HG02981 (cell line): ENCODE data around the gene SLC24A1.

Experiments used
- ATAC-seq: cut with Tn5 transposase; IDR thresholded peaks from one replicate; pipeline ENCODE4 v1.9.1; 2021; ENCODE audit warnings: mild to moderate bottlenecking, moderate library complexity; ENCODE audit not compliant: unreplicated experiment

Gene SLC24A1

GRCh38 chr15:65618560-65619109, 3.1 kb upstream of the SLC24A1 start:
- ATAC-seq = no peak

DNA sequence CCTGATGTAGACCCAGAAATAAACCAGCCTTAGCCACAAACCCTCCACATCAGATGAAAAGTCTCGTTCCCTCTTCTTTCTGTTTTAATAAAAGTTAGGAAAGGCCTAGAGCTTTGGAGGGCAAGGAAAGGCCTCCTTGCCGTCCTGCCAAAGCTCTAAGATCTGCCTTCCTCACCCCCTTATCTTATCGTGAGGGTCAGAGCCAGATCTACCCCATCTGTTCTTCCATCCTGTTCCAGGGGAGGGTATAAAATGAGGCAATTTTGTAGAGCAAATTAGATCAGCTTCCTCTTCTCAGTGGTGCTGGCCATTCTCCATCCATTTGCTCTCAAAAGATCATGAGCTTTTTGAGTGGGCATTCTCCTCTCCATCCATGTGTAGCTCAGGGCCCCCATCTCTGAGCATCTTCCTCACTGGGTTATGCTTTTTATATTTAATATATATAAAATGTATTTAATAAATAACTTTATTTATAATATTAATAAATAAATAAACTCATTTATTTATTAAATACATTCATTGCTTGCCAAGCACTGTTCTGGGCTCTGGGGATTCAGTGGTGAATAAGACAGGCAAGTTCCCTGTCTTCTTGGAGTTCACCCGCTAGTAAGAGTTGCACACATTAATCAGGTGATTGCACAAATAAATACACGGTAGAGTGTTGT, 2.0 kb upstream of the SLC24A1 start:
- no peak for ATAC-seq

GRCh38 chr15:65620833-65621232, 905 bp upstream of the SLC24A1 start:
- no peak for ATAC-seq

GRCh38 chr15:65623103-65623502, 1.4 kb downstream of the SLC24A1 start:
- ATAC-seq = no peak

DNA sequence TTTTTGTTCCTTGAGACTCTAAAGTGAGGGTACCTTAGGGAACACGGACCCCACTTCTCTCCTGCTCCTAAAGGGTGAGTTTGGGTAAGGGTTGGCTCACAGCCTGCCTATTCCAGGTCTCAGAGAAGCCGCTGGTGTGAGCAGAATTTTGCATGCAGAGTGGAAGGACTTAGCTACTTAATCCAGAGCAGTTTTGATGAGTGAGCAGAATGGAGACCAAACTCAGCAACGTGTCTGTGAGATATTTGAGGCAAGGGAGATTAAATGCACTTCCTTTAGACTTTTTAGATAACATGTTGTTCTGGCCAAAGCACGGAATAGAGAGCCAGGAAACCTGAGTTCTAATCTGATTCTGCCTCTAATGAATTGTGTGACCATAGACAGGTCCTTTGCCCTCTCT, 5.1 kb downstream of the SLC24A1 start:
- no peak for ATAC-seq

- ATAC-seq = no peak
Measured at GRCh38 chr15:65629548-65629947, 7.8 kb downstream of the SLC24A1 start.

DNA sequence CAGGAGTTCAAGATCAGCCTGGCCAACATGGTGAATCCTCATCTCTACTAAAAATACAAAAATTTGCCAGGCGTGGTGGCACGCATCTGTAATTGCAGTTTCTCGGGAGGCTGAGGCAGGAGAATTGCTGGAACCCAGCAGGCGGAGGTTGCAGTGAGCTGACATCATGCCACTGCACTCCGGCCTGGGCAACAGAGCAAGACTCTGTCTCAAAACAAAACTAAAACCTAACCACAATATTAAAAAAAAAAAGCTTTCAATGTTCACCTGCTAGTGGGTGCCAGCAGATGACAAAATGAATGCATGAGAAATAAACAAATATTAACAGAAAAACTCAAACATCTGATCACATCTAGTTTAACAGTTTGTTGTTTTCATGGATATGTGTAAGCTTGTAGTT, 9.0 kb downstream of the SLC24A1 start:
- no peak for ATAC-seq

- no peak for ATAC-seq
Measured at GRCh38 chr15:65631503-65631902, 9.8 kb downstream of the SLC24A1 start.

DNA sequence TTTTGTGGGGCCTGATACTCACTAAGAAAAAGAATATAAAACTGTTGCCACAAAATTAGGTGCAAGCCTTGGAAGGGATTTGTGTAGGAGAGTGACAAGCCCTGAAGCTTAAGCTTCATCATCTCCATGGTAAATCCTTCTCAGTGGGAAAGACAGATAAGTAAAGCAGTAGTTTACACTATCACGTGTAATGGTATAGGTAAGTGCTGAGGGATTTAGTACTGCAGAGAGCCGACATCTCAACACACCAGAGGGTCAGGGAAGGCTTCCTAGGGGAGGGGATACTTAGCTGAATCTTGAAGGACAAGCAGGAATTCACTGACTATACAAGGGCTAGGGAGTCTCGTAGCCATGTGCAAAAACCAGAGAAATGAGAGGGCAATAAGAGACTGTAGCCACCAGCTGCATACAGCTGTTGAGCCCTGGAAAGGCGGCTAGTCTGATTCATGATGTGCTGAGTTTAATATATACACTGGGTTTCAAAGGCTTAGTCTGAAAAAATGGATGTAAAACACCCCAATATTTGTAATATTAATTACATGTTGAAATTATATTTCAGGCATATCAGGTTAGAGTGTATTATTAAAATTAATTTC, 11.1 kb downstream of the SLC24A1 start:
- no peak for ATAC-seq

DNA sequence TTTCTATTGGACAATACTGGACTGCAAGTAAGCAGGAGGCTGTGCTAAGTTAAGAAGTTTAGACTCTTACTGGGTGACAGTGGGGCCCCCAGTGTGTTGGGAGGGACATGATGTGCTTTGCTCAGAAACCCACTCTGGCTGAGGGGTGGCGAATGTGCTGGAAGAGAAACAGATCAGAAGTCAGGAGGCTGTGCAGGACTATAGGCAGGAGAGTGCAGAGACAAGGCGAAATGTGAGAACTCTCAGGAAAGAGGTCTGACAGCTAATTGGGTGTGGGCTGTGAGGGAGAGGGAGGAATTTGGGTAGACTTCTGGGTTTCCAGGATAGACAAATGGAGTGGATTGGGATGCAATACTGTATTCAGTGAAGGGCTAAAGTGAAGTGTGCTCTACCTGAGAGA, 12.0 kb downstream of the SLC24A1 start:
- ATAC-seq = no peak

GRCh38 chr15:65634356-65634755, 12.6 kb downstream of the SLC24A1 start:
- no peak for ATAC-seq

GRCh38 chr15:65638109-65638508, 16.4 kb downstream of the SLC24A1 start:
- ATAC-seq = no peak

DNA sequence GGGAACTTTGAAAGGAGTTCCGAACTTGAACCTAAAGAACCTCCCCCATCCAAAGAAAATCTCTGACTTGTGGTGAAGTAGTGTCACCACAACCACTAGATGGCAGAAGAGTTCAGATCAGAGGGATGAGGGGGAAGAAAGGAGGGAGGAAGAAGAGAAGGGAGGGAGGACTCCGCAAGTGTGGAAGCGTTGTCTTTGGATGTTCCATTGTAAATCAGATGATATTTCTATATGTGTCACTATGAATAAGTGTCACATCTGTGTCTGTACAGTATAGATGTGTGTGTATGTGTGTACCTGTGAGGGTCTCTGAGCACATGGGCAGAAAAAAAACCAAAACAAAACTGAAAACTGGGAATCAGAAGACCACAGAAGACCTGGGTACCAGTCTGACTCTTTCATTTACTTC, 16.9 kb downstream of the SLC24A1 start:
- no peak for ATAC-seq

DNA sequence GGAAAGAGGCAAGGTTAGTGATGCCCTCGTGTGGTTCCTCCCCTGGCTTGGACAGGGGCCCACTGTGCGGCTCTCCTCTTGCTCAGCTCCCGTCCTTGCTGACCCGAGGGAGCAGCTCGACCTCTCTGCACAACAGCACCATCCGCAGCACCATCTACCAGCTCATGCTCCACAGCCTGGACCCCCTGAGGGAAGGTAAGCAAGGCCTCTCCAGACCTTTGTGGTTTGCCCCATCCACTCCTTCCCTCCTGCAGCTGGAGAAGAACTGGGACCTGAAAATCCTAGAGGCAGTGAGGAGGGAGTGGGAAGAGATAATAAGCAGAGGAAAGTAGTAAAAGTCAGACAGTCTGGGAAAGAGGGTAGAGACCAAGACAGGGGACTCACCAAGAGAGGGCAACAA, 17.8 kb downstream of the SLC24A1 start:
- ATAC-seq = no peak

DNA sequence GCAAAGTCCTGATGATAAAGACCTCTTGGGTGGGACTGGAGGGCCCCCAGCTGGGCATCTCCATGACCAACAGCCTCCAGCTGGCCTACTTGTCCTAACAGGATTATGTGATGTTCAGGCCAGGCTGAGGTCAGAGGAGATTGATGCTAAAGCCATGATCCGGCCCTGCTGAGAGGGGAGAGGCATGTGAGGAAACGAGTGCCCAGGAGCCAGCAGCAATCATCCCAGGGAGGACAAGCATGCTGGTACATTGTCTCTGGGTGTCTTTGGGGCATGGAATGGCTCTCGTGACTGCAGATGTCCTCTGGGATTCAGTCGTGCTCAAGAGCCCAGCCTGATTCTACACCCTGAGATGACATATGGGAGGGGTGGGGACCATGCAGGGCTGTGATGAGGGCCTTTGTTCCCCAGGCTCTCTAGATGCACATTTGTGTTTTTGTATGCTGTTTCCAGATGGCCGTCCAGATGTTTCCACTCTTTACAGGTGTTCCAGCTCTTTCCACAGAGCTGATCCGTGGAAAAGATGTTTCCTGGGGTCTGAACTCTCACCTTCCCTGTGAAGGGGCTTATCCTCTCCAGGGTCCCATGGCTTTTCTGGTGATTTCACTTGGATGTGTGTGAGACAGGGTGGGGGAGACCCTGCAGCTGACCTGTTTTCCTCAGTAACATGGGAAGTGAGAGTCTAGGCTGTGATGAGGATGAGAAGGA, 20.2 kb downstream of the SLC24A1 start:
- no peak for ATAC-seq

- no peak for ATAC-seq
Measured at GRCh38 chr15:65642594-65642993, 20.9 kb downstream of the SLC24A1 start.

GRCh38 chr15:65644282-65644681, 22.5 kb downstream of the SLC24A1 start:
- no peak for ATAC-seq

- ATAC-seq = no peak
Measured at GRCh38 chr15:65645392-65645791, 23.7 kb downstream of the SLC24A1 start.

- ATAC-seq = no peak
Measured at GRCh38 chr15:65646486-65646885, 24.7 kb downstream of the SLC24A1 start.

GRCh38 chr15:65650312-65651041, 28.7 kb downstream of the SLC24A1 start:
- ATAC-seq = no peak

GRCh38 chr15:65651042-65651322, 29.2 kb downstream of the SLC24A1 start:
- ATAC-seq = no peak
